ENCODE results near the gene PCNT. TPM values are rescaled to one million over a fixed set of nuclear protein-coding genes. Genes with fewer than 3 reads are reported as not detected.

PCNT gene
- total RNA-seq, 1 experiment from 2014 or later: 41.0 TPM

DNA sequence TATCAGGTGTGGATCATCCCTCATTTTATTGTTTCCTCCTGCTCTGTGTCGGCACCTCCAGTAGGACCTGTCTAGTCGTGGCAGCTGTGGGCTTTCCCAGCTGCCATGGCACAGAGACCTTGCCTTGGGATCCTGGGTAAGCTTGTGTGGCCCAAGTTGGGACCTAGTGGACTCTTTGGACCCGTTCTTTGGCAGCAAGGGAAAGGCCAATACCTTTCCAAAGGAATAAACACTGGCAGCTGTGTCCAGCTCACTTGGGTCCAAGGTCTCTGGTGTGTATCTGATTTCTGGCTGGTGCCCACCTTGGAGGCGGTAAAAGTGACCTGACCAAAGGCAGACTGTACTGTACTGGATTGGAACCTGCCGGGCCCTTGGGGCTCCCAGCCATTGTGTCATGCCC lies 156.5 kb downstream of the PCNT start:
- peaks cover 3% of the 10 kb centered on the region; the same call in 1 of the 2 replicates for H3K9me3 Mint-ChIP-seq
- ATAC-seq (no peak), DNase-seq (ENCODE audit: low spot score) (no peak)
- CTCF ChIA-PET: interaction anchor here (0.6 kb wide), 1 partner anchor 154 kb away, joined by 6 read pairs; no protein-coding TSS in a partner anchor
- POLR2A ChIA-PET: no interaction called here
- no peaks in the 10 kb centered on the region for H3K27me3 Mint-ChIP-seq (ENCODE audit: low read depth)
- peaks cover 16% of the 10 kb centered on the region for H3K36me3 Mint-ChIP-seq
- no peak overlapping the region for H3K27ac Mint-ChIP-seq
- no peak overlapping the region for H3K4me3 Mint-ChIP-seq
- TF ChIP-seq AR (CRISPR knock-in tag; IDR thresholded peaks at IDR 0.05) (no peak), ZNF138 (CRISPR knock-in tag; conservative IDR thresholded peaks at IDR 0.05) (no peak), SMAD3 (CRISPR knock-in tag; IDR thresholded peaks at IDR 0.05; ENCODE audit: borderline replicate concordance) (no peak), JUN (CRISPR knock-in tag; IDR thresholded peaks at IDR 0.05) (no peak)
- H3K4me1 Mint-ChIP-seq: no peaks in the 10 kb centered on the region

DNA sequence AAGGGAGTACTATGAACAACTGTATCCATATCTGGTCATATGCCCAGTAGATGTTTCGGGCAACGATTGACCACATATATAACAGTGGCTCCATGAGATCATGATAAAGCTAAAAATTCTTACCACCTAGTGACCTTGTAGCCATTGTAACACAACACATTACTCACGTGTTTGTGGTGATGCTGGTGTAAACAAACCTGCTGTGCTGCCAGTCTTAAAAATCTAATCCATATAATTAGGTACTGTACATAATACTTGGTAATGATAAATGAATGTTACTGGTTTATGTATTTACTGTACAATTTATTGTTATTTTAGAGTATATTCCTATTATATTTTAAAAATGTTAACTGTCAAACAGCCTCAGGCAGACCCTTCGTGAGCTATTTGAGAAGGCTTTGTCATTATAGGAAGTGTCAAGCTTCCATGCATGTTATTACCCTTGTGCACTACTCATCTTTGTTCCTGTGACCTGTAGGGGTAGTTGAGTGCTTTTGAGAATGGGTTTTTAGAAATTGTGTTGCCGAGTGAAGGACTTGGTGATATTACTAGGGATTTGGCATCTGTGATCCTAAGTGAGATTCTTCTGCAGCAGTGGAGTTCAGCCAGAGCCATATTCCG lies 158.4 kb downstream of the PCNT start:
- ChIA-PET POLR2A (no interaction called here), CTCF (no interaction called here)
- Mint-ChIP-seq H3K4me3 (no peak overlapping the region), H3K27me3 (ENCODE audit: low read depth) (no peaks in the 10 kb centered on the region), H3K36me3 (peaks cover 14% of the 10 kb centered on the region), H3K4me1 (no peaks in the 10 kb centered on the region), H3K9me3 (no peaks in the 10 kb centered on the region), H3K27ac (no peak overlapping the region)
- ATAC-seq (no peak), DNase-seq (ENCODE audit: low spot score) (no peak)
- TF ChIP-seq PRRX2 (CRISPR knock-in tag; IDR thresholded peaks at IDR 0.05) (no peak), GABPB1 (CRISPR knock-in tag; IDR thresholded peaks at IDR 0.05) (no peak), ZNF671 (CRISPR knock-in tag; IDR thresholded peaks at IDR 0.05) (no peak), ZNF138 (CRISPR knock-in tag; conservative IDR thresholded peaks at IDR 0.05) (no peak), SMAD3 (CRISPR knock-in tag; IDR thresholded peaks at IDR 0.05; ENCODE audit: borderline replicate concordance) (no peak), ELF4 (CRISPR knock-in tag; IDR thresholded peaks at IDR 0.05; ENCODE audit: low read depth) (no peak), ATF1 (CRISPR knock-in tag; IDR thresholded peaks at IDR 0.05) (no peak), SOX15 (CRISPR knock-in tag; IDR thresholded peaks at IDR 0.05) (no peak), EMX1 (CRISPR knock-in tag; IDR thresholded peaks at IDR 0.05) (no peak), FOXK1 (CRISPR knock-in tag; IDR thresholded peaks at IDR 0.05) (no peak), IRF1 (CRISPR knock-in tag; IDR thresholded peaks at IDR 0.05) (no peak), SMAD4 (CRISPR knock-in tag; IDR thresholded peaks at IDR 0.05) (no peak), NFE2L1 (CRISPR knock-in tag; IDR thresholded peaks at IDR 0.05) (no peak), KAT7 (CRISPR knock-in tag; IDR thresholded peaks at IDR 0.05; ENCODE audit: borderline replicate concordance) (no peak), CBFB (CRISPR knock-in tag; IDR thresholded peaks at IDR 0.05; ENCODE audit: low read depth) (no peak), SP1 (CRISPR knock-in tag; conservative IDR thresholded peaks at IDR 0.05) (no peak), JAZF1 (CRISPR knock-in tag; IDR thresholded peaks at IDR 0.05) (no peak)
- TF ChIP-seq, protein P1, sequence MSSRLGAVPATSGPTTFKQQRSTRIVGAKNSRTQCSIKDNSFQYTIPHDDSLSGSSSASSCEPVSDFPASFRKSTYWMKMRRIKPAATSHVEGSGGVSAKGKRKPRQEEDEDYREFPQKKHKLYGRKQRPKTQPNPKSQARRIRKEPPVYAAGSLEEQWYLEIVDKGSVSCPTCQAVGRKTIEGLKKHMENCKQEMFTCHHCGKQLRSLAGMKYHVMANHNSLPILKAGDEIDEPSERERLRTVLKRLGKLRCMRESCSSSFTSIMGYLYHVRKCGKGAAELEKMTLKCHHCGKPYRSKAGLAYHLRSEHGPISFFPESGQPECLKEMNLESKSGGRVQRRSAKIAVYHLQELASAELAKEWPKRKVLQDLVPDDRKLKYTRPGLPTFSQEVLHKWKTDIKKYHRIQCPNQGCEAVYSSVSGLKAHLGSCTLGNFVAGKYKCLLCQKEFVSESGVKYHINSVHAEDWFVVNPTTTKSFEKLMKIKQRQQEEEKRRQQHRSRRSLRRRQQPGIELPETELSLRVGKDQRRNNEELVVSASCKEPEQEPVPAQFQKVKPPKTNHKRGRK (CRISPR knock-in tag; IDR thresholded peaks at IDR 0.05; ENCODE audit: borderline replicate concordance): no peak
- TF ChIP-seq, protein P2, sequence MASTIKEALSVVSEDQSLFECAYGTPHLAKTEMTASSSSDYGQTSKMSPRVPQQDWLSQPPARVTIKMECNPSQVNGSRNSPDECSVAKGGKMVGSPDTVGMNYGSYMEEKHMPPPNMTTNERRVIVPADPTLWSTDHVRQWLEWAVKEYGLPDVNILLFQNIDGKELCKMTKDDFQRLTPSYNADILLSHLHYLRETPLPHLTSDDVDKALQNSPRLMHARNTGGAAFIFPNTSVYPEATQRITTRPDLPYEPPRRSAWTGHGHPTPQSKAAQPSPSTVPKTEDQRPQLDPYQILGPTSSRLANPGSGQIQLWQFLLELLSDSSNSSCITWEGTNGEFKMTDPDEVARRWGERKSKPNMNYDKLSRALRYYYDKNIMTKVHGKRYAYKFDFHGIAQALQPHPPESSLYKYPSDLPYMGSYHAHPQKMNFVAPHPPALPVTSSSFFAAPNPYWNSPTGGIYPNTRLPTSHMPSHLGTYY (CRISPR knock-in tag; IDR thresholded peaks at IDR 0.05): no peak
